Panc1 (cell line): ENCODE results near the gene TRRAP. TPM values are rescaled to one million over a fixed set of nuclear protein-coding genes. Genes with fewer than 3 reads are reported as not detected.

Experiments
- ATAC-seq: fragments of 200-7000 bp; cut with Tn5 transposase; 2 replicates; pipeline ENCODE4 v1.9.1; 2020; ENCODE audit warnings: mild to moderate bottlenecking, moderate library complexity
- BruUV-seq: library from RNA; stranded (reverse); fragments of 400-500 nt; replicated peaks from 2 replicates; lab custom pipeline; 2021; lab: Mats Ljungman, UMichigan
- CTCF ChIA-PET: fragments of 300-600 bp; sonication (Branson Sonifier 250); formaldehyde crosslinking; loops from one replicate; lab custom pipeline; 2022; ENCODE audit warnings: antibody characterized with exemption; lab: Charles Lee
- POLR2A ChIA-PET: fragments of 300-600 bp; sonication (Branson Sonifier 250); formaldehyde crosslinking; loops from one replicate; lab custom pipeline; 2022; ENCODE audit warnings: antibody characterized with exemption; lab: Charles Lee
- DNase-seq: peaks from one replicate; pipeline ENCODE4 v3.0.0-alpha.2; 2010; ENCODE audit warnings: low read depth, low spot score
- H3K27ac ChIP-seq: 2 replicates; pipeline ENCODE4 v1.5.1; 2011; ENCODE audit warnings: mild to moderate bottlenecking, low read length, inconsistent platforms
- H3K27me3 ChIP-seq: fragments of 200-500 bp; sonication (Bioruptor generic); 2 replicates; pipeline ENCODE4 v1.6.0; 2014; ENCODE audit warnings: low read length, inconsistent platforms; ENCODE audit not compliant: control insufficient read depth, insufficient read depth
- H3K36me3 ChIP-seq: fragments of 200-500 bp; sonication (Bioruptor generic); 2 replicates; pipeline ENCODE4 v1.5.1; 2014; ENCODE audit warnings: inconsistent platforms, mild to moderate bottlenecking, low read length, moderate library complexity; ENCODE audit not compliant: control insufficient read depth, insufficient read depth
- H3K4me1 ChIP-seq: 2 replicates; pipeline ENCODE4 v1.5.1; 2011; ENCODE audit warnings: inconsistent platforms, mild to moderate bottlenecking, low read length, moderate library complexity; ENCODE audit not compliant: control insufficient read depth, insufficient read depth
- H3K4me3 ChIP-seq, 2 experiments: 2 replicates each; pipeline ENCODE4 v1.5.1; 2011 to 2012; ENCODE audit warnings: low read depth in 2 of 2, low read length in 2 of 2, mild to moderate bottlenecking in 2 of 2, inconsistent platforms in 1 of 2, moderate library complexity in 1 of 2
- H3K9me3 ChIP-seq: fragments of 200-500 bp; sonication (Bioruptor generic); 2 replicates; pipeline ENCODE4 v1.5.1; 2014; ENCODE audit warnings: low read depth, mild to moderate bottlenecking, inconsistent platforms, low read length, moderate library complexity; ENCODE audit not compliant: control insufficient read depth, insufficient read depth
- CTCF ChIP-seq: fragments of 450-650 bp; IDR thresholded peaks from 2 replicates; pipeline ENCODE4 v1.5.1; 2017; ENCODE audit warnings: mild to moderate bottlenecking
- POLR2AphosphoS5 ChIP-seq: IDR thresholded peaks from 2 replicates; pipeline ENCODE4 v1.6.1; 2012; ENCODE audit warnings: mild to moderate bottlenecking, low read depth, low read length, moderate library complexity
- REST ChIP-seq, 2 experiments: IDR thresholded peaks; 2 replicates each; pipeline ENCODE4 v1.6.1; 2011 to 2012; ENCODE audit warnings: low read depth in 2 of 2, control low read depth in 1 of 2, low read length in 1 of 2, mild to moderate bottlenecking in 1 of 2, moderate library complexity in 1 of 2; ENCODE audit not compliant: insufficient read depth in 1 of 2
- SIN3A ChIP-seq: IDR thresholded peaks from 2 replicates; pipeline ENCODE4 v1.6.1; 2012; ENCODE audit warnings: low read depth, mild to moderate bottlenecking, low read length, moderate library complexity, borderline replicate concordance; ENCODE audit not compliant: insufficient read depth
- TCF7L2 ChIP-seq: IDR thresholded peaks from 2 replicates; pipeline ENCODE4 v1.6.1; 2011; ENCODE audit warnings: mild to moderate bottlenecking, low read depth, low read length, inconsistent platforms
- in situ Hi-C: cut with HindIII; loops from 2 replicates; pipeline ENCODE4 v1.10.0; 2016; ENCODE audit warnings: low sequenced_read_pairs, low pct_unique_long_range_greater_than_20kb
- intact Hi-C: fragments of 100-400 bp; cut with micrococcal nuclease; formaldehyde crosslinking; loops from one replicate; pipeline ENCODE4 v1.10.0; 2022; ENCODE audit not compliant: unreplicated experiment
- total RNA-seq: library from RNA; stranded (reverse); gene quantifications from one replicate; pipeline ENCODE4 v1.2.1, GENCODE V29; 2021; ENCODE audit not compliant: unreplicated experiment

TRRAP gene
- total RNA-seq, 1 experiment from 2014 or later, result 44.9 TPM

GRCh38 chr7:99016196-99016595, 137.9 kb downstream of the TRRAP start:
- no peak overlapping the region for H3K27ac ChIP-seq
- TF ChIP-seq SIN3A, result no peak
- no peak for TF ChIP-seq POLR2AphosphoS5
- no peak for TF ChIP-seq CTCF
- TF ChIP-seq REST (IDR thresholded peaks at IDR 0.05; ENCODE audit: insufficient read depth in 1 of 2, low read depth in 2 of 2, low read length in 1 of 2), result no peak
- TF ChIP-seq TCF7L2, result no peak
- BruUV-seq, result no TSS peak
- CTCF ChIA-PET, result no interaction called here
- H3K4me1 ChIP-seq, result no peaks in the 10 kb centered on the region
- intact Hi-C loops (no loop called here), in situ Hi-C loops (no loop called here)
- H3K36me3 ChIP-seq, result peaks cover 3% of the 10 kb centered on the region; the same call in 1 of the 2 replicates
- H3K4me3 ChIP-seq, result no peak overlapping the region
- H3K27me3 ChIP-seq, result no peaks in the 10 kb centered on the region
- DNase-seq, result no peak
- POLR2A ChIA-PET, result no interaction called here
- H3K9me3 ChIP-seq, result no peaks in the 10 kb centered on the region
- ATAC-seq, result no peak

GRCh38 chr7:99019523-99020412, 141.4 kb downstream of the TRRAP start:
- ChIA-PET POLR2A (no interaction called here), CTCF (no interaction called here)
- intact Hi-C loops (no loop called here), in situ Hi-C loops (no loop called here)
- no TSS peak for BruUV-seq
- 0 out of 2 replicates have a peak, but pooled peaks cover 3% of the 10 kb centered on the region for H3K36me3 ChIP-seq
- no peaks in the 10 kb centered on the region for H3K27me3 ChIP-seq
- no peak overlapping the region for H3K4me3 ChIP-seq
- no peak overlapping the region for H3K27ac ChIP-seq
- DNase-seq (no peak), ATAC-seq (no peak)
- no peak for TF ChIP-seq REST (IDR thresholded peaks at IDR 0.05; ENCODE audit: insufficient read depth in 1 of 2, low read depth in 2 of 2, low read length in 1 of 2)
- 0 out of 2 replicates have a peak, but pooled peaks have one; percentile 26 for TF ChIP-seq POLR2AphosphoS5
- H3K4me1 ChIP-seq, result peaks cover 3% of the 10 kb centered on the region; the same call in 1 of the 2 replicates
- H3K9me3 ChIP-seq, result no peaks in the 10 kb centered on the region
